Upper lobe of left lung (tissue), 4 donors: ENCODE results near the gene SGMS2.

Experiments
- EP300 ChIP-seq, 4 donors: sonication (generic); formaldehyde crosslinking; IDR thresholded peaks; one replicate each; pipeline ENCODE4 v1.5.1; 2017; ENCODE audit warnings: antibody characterized with exemption in 4 of 4, control low read depth in 2 of 4
- POLR2A ChIP-seq, 4 donors: fragments of 450-650 bp; IDR thresholded peaks; one replicate each; pipeline ENCODE4 v1.5.1; 2016 to 2017; ENCODE audit warnings: antibody characterized with exemption in 4 of 4, mild to moderate bottlenecking in 2 of 4
- TF ChIP-seq, protein P1 (sequence below), 6 experiments: fragments of 450-650 bp in 4 of 6; fragments of 200-600 bp in 2 of 6; sonication (generic) in 2 of 6; IDR thresholded peaks; one replicate each; pipeline ENCODE4 v1.5.1; 2016 to 2019; ENCODE audit warnings: antibody characterized with exemption in 6 of 6

DNA sequence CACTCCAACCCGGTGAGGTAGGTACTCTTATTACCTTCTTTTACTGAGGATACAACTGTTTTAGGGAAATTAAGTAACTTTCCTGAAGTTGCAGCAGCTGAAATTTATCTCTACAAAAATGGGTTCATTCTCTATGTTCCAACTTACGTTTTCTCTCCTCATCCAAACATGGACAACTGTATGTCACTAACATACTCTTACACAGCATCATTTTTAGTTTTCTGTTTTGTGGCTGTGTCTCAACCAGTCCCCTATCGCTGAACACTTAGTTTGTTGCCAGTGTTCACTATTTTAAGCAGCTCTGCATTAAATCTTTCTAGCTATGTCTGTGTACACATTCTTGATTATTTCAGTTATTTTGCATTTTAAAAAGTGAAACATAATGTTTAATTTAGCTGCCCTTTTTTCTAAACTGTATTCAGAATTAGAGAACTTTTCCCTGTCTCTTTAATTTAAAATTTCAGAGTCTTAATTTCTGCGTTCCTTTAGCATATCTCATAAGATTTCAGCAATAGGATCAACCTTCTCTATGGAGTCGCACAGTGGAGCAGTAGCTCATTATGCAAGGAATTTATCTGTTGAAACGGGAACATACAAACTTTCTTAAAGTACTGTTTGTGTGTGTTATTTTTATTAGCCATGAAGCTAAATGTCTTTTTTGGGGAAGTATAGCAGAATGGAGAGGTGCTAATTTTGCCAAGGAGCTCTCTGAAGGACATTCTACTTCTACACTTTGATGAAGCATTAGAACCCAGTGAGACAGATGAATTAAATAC, 3.8 kb downstream of the SGMS2 start:
- TF ChIP-seq, protein P1, sequence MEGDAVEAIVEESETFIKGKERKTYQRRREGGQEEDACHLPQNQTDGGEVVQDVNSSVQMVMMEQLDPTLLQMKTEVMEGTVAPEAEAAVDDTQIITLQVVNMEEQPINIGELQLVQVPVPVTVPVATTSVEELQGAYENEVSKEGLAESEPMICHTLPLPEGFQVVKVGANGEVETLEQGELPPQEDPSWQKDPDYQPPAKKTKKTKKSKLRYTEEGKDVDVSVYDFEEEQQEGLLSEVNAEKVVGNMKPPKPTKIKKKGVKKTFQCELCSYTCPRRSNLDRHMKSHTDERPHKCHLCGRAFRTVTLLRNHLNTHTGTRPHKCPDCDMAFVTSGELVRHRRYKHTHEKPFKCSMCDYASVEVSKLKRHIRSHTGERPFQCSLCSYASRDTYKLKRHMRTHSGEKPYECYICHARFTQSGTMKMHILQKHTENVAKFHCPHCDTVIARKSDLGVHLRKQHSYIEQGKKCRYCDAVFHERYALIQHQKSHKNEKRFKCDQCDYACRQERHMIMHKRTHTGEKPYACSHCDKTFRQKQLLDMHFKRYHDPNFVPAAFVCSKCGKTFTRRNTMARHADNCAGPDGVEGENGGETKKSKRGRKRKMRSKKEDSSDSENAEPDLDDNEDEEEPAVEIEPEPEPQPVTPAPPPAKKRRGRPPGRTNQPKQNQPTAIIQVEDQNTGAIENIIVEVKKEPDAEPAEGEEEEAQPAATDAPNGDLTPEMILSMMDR (IDR thresholded peaks at IDR 0.05), result no peak
- TF ChIP-seq POLR2A (IDR thresholded peaks at IDR 0.05) (no peak), EP300 (IDR thresholded peaks at IDR 0.05) (no peak)
